A549 (cell line): ENCODE data around the gene ANO2. TPM values are rescaled to one million over a fixed set of nuclear protein-coding genes. Genes with fewer than 3 reads are reported as not detected.

Source experiments
- ATAC-seq, 2 experiments: fragments of 200-7000 bp in 1 of 2; fragments of >200 bp in 1 of 2; cut with Nextera tagmentation in 1 of 2; cut with Tn5 transposase in 1 of 2; 3 replicates each; pipeline versions ENCODE4 v1.8.0 to v1.9.1; 2018 to 2020; ENCODE audit warnings: mild to moderate bottlenecking in 1 of 2, moderate library complexity in 1 of 2
- CTCF ChIA-PET: fragments of 300-600 bp; sonication (Branson Sonifier 250); formaldehyde crosslinking; extraction: SDS; loops from one replicate; lab custom pipeline; 2021; ENCODE audit warnings: antibody characterized with exemption, inconsistent platforms; lab: Yijun Ruan, JAX
- POLR2A ChIA-PET: fragments of 350-600 bp; formaldehyde crosslinking; extraction: SDS; loops from one replicate; lab custom pipeline; 2021; ENCODE audit warnings: antibody characterized with exemption, inconsistent platforms; lab: Yijun Ruan, JAX
- DNase-seq, 2 experiments: peaks; one replicate each; pipeline versions ENCODE4 v3.0.0 to v3.0.0-alpha.2; 2011 to 2016; ENCODE audit warnings: low read depth in 1 of 2, low spot score in 1 of 2
- FAIRE-seq: peaks from 2 replicates; lab custom pipeline; 2011; peaks lifted over from hg19 to GRCh38; lab: Jason Lieb, UNC
- H3K27ac ChIP-seq, 2 experiments: fragments of >200 bp; sonication (Bioruptor Twin); formaldehyde crosslinking; 3 replicates each; pipeline ENCODE4 v1.5.1; 2016 to 2017
- H3K4me1 ChIP-seq: fragments of >200 bp; sonication (Bioruptor Twin); formaldehyde crosslinking; 3 replicates; pipeline ENCODE4 v1.6.1; 2016
- H3K4me2 ChIP-seq: fragments of >200 bp; sonication (Bioruptor Twin); formaldehyde crosslinking; 3 replicates; pipeline ENCODE4 v1.6.1; 2016
- H3K4me3 ChIP-seq: fragments of >200 bp; sonication (Bioruptor Twin); formaldehyde crosslinking; 3 replicates; pipeline ENCODE4 v1.5.1; 2016
- H3K9me3 ChIP-seq: fragments of >200 bp; sonication (Bioruptor Twin); formaldehyde crosslinking; 3 replicates; pipeline ENCODE4 v1.6.1; 2016
- BCL3 ChIP-seq: fragments of >200 bp; sonication (Bioruptor Twin); formaldehyde crosslinking; IDR thresholded peaks from 3 replicates; pipeline ENCODE4 v1.6.1; 2016
- BHLHE40 ChIP-seq: IDR thresholded peaks from 2 replicates; pipeline ENCODE4 v1.6.1; 2012; ENCODE audit warnings: low read depth, low read length, inconsistent platforms
- EHF ChIP-seq: fragments of 250-450 bp; sonication (Bioruptor Pico); IDR thresholded peaks from 2 replicates; pipeline ENCODE4 v1.5.0; 2020; ENCODE audit warnings: mild to moderate bottlenecking
- EHMT2 ChIP-seq: fragments of 200-600 bp; sonication (generic); IDR thresholded peaks from 2 replicates; pipeline ENCODE4 v1.6.1; 2016; ENCODE audit warnings: antibody characterized with exemption, low read depth, mild to moderate bottlenecking, moderate library complexity
- HMGXB4 ChIP-seq: fragments of 250-450 bp; sonication (Bioruptor Pico); IDR thresholded peaks from 2 replicates; pipeline ENCODE4 v1.5.0; 2021; ENCODE audit warnings: mild to moderate bottlenecking, moderate library complexity, borderline replicate concordance
- HOXA7 ChIP-seq: fragments of 250-450 bp; sonication (Bioruptor Pico); IDR thresholded peaks from 2 replicates; pipeline ENCODE4 v1.5.0; 2020; ENCODE audit warnings: mild to moderate bottlenecking, moderate library complexity
- JUN ChIP-seq, 2 experiments: fragments of >200 bp; sonication (Bioruptor Twin); formaldehyde crosslinking; IDR thresholded peaks; 2 replicates in 1 of 2; 3 replicates in 1 of 2; pipeline ENCODE4 v1.6.1; 2016 to 2017
- NPAS2 ChIP-seq: fragments of 250-450 bp; sonication (Bioruptor Pico); IDR thresholded peaks from 2 replicates; pipeline ENCODE4 v1.8.0; 2022; ENCODE audit warnings: mild to moderate bottlenecking, moderate library complexity, borderline replicate concordance
- PHF8 ChIP-seq: fragments of 200-600 bp; sonication (generic); IDR thresholded peaks from 2 replicates; pipeline ENCODE4 v1.6.1; 2016; ENCODE audit warnings: low read depth, mild to moderate bottlenecking, antibody characterized with exemption, moderate library complexity, borderline replicate concordance
- RARB ChIP-seq: fragments of 250-450 bp; sonication (Bioruptor Pico); IDR thresholded peaks from 2 replicates; pipeline ENCODE4 v1.8.0; 2021; ENCODE audit warnings: mild to moderate bottlenecking, moderate library complexity
- WGBS: methylation state at CpG from one replicate; pipeline ENCODE4 v1.1.6; 2017; ENCODE audit errors: missing lambda C conversion rate; 5-methylcytosine and 5-hydroxymethylcytosine counted together
- polyA plus RNA-seq, 4 experiments: library from polyadenylated mRNA; depleted of rRNA in 3 of 4; stranded (reverse); fragments of >200 nt; fragmentation: RNase III in 1 of 4; extraction: RNeasy Plus Mini Kit Qiagen cat#74134 plus additional on column Dnase treatment in 1 of 4; gene quantifications; 2 replicates in 3 of 4; 3 replicates in 1 of 4; pipeline ENCODE4 v1.2.3, GENCODE V29; 2011 to 2017
- TF ChIP-seq, protein P1 (sequence below): fragments of 200-600 bp; sonication (generic); IDR thresholded peaks from 2 replicates; pipeline ENCODE4 v1.6.1; 2016; ENCODE audit warnings: antibody characterized with exemption, mild to moderate bottlenecking, moderate library complexity
- TF ChIP-seq, protein P2 (sequence below): fragments of 150-350 bp; IDR thresholded peaks from 2 replicates; pipeline ENCODE4 v1.6.1; 2014; ENCODE audit warnings: low read depth, mild to moderate bottlenecking, low read length

ANO2 gene
- polyA plus RNA-seq, 2 of the 4 experiments (the other 2 are of a cell fraction) = not detected

- TF ChIP-seq, protein P1, sequence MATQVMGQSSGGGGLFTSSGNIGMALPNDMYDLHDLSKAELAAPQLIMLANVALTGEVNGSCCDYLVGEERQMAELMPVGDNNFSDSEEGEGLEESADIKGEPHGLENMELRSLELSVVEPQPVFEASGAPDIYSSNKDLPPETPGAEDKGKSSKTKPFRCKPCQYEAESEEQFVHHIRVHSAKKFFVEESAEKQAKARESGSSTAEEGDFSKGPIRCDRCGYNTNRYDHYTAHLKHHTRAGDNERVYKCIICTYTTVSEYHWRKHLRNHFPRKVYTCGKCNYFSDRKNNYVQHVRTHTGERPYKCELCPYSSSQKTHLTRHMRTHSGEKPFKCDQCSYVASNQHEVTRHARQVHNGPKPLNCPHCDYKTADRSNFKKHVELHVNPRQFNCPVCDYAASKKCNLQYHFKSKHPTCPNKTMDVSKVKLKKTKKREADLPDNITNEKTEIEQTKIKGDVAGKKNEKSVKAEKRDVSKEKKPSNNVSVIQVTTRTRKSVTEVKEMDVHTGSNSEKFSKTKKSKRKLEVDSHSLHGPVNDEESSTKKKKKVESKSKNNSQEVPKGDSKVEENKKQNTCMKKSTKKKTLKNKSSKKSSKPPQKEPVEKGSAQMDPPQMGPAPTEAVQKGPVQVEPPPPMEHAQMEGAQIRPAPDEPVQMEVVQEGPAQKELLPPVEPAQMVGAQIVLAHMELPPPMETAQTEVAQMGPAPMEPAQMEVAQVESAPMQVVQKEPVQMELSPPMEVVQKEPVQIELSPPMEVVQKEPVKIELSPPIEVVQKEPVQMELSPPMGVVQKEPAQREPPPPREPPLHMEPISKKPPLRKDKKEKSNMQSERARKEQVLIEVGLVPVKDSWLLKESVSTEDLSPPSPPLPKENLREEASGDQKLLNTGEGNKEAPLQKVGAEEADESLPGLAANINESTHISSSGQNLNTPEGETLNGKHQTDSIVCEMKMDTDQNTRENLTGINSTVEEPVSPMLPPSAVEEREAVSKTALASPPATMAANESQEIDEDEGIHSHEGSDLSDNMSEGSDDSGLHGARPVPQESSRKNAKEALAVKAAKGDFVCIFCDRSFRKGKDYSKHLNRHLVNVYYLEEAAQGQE = no peak
- TF ChIP-seq JUN (IDR thresholded peaks at IDR 0.05) (no peak), RARB (CRISPR knock-in tag) (no peak), HOXA7 (CRISPR knock-in tag) (no peak)
Observed at GRCh38 chr12:5718073-5718472, 227.0 kb downstream of the ANO2 start (continued).

DNA sequence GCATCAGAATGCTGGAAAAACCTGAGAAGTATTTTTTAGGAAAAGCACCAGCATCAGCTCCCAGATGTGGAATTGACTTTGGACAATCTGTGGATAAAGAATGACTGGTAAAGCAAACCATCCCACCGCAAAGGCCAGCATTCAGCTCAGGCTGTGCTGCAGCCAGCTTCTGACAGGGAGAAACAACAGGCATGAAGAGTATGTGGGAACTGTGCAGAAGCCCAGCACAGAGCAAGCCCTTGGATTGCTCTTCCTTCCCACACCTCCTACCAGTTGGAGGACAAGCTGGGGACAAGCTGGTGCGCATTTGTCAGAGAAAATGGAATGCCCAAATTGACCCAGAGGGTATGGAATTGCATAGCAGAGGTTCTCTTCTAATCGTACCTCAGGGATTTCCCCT, 228.1 kb downstream of the ANO2 start:
- DNase-seq = no peak
- Histone ChIP-seq H3K9me3 (no peaks in the 10 kb centered on the region), H3K4me3 (no peak overlapping the region), H3K4me2 (no peak overlapping the region), H3K4me1 (no peaks in the 10 kb centered on the region), H3K27ac (no peak overlapping the region)
- ATAC-seq = no peak
- no peak for FAIRE-seq
- 30% methylated on average over 3 of the region's 3 CpGs for WGBS
- ChIA-PET CTCF (no interaction called here), POLR2A (no interaction called here)
- no peak for TF ChIP-seq BCL3
- TF ChIP-seq, protein P1 = no peak
- TF ChIP-seq HMGXB4 (CRISPR knock-in tag) = no peak
- TF ChIP-seq PHF8 = no peak
- no peak for TF ChIP-seq BHLHE40
- TF ChIP-seq NPAS2 (CRISPR knock-in tag) = no peak
- no peak for TF ChIP-seq EHF (CRISPR knock-in tag)
- no peak for TF ChIP-seq EHMT2
- TF ChIP-seq, protein P2, sequence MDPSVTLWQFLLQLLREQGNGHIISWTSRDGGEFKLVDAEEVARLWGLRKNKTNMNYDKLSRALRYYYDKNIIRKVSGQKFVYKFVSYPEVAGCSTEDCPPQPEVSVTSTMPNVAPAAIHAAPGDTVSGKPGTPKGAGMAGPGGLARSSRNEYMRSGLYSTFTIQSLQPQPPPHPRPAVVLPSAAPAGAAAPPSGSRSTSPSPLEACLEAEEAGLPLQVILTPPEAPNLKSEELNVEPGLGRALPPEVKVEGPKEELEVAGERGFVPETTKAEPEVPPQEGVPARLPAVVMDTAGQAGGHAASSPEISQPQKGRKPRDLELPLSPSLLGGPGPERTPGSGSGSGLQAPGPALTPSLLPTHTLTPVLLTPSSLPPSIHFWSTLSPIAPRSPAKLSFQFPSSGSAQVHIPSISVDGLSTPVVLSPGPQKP = no peak
